ENCODE data around the gene RGS18. TPM values are rescaled to one million over a fixed set of nuclear protein-coding genes. Genes with fewer than 3 reads are reported as not detected.
"Not testable (repeated sequence)": the region's sequence is repeated elsewhere in the genome, so short reads cannot be mapped to it uniquely, and the experiment has no call there.

RGS18 gene
- polyA plus RNA-seq, 1 donor from 2014 or later: 3.0 TPM

- Mint-ChIP-seq H3K27me3 (no peaks in the 10 kb centered on the region), H3K4me1 (no peaks in the 10 kb centered on the region), H3K9me3 (peaks cover 0 to 5% (median 2%) of the 10 kb centered on the region in 3 donors), H3K4me3 (no peak overlapping the region), H3K36me3 (no peaks in the 10 kb centered on the region), H3K27ac (no peak overlapping the region)
Observed at GRCh38 chr1:192186197-192186596, 27.9 kb downstream of the RGS18 start.

GRCh38 chr1:192190066-192190465 is 31.8 kb downstream of the RGS18 start:
- H3K9me3 Mint-ChIP-seq: peaks cover 0 to 2% (median 0%) of the 10 kb centered on the region in 3 donors
- H3K4me3 Mint-ChIP-seq: no peak overlapping the region
- no peaks in the 10 kb centered on the region for H3K27me3 Mint-ChIP-seq
- no peak overlapping the region for H3K27ac Mint-ChIP-seq
- H3K36me3 Mint-ChIP-seq: no peaks in the 10 kb centered on the region
- H3K4me1 Mint-ChIP-seq: no peaks in the 10 kb centered on the region

GRCh38 chr1:192201303-192201702 is 43.0 kb downstream of the RGS18 start:
- Mint-ChIP-seq H3K27me3 (no peaks in the 10 kb centered on the region), H3K9me3 (peaks cover 0 to 12% (median 3%) of the 10 kb centered on the region in 3 donors), H3K4me1 (no peaks in the 10 kb centered on the region), H3K4me3 (no peak overlapping the region), H3K27ac (no peak overlapping the region), H3K36me3 (peaks cover 2% of the 10 kb centered on the region)

GRCh38 chr1:192224396-192224795 is 66.1 kb downstream of the RGS18 start:
- Mint-ChIP-seq H3K36me3 (no peaks in the 10 kb centered on the region), H3K27me3 (no peaks in the 10 kb centered on the region), H3K4me3 (no peak overlapping the region), H3K4me1 (no peaks in the 10 kb centered on the region), H3K9me3 (peaks cover 0 to 5% (median 4%) of the 10 kb centered on the region in 3 donors), H3K27ac (no peak overlapping the region)

GRCh38 chr1:192224846-192225245 is 66.6 kb downstream of the RGS18 start:
- H3K4me1 Mint-ChIP-seq: no peaks in the 10 kb centered on the region
- peaks cover 0 to 5% (median 4%) of the 10 kb centered on the region in 3 donors for H3K9me3 Mint-ChIP-seq
- H3K27ac Mint-ChIP-seq: no peak overlapping the region
- no peaks in the 10 kb centered on the region for H3K27me3 Mint-ChIP-seq
- H3K4me3 Mint-ChIP-seq: no peak overlapping the region
- H3K36me3 Mint-ChIP-seq: no peaks in the 10 kb centered on the region

GRCh38 chr1:192225266-192225665 is 67.0 kb downstream of the RGS18 start:
- peaks cover 0 to 5% (median 4%) of the 10 kb centered on the region in 3 donors for H3K9me3 Mint-ChIP-seq
- H3K27ac Mint-ChIP-seq: no peak overlapping the region
- no peaks in the 10 kb centered on the region for H3K27me3 Mint-ChIP-seq
- H3K4me3 Mint-ChIP-seq: no peak overlapping the region
- H3K4me1 Mint-ChIP-seq: no peaks in the 10 kb centered on the region
- no peaks in the 10 kb centered on the region for H3K36me3 Mint-ChIP-seq

- no peaks in the 10 kb centered on the region for H3K27me3 Mint-ChIP-seq
- H3K4me3 Mint-ChIP-seq: no peak overlapping the region
- no peaks in the 10 kb centered on the region for H3K36me3 Mint-ChIP-seq
- peaks cover 0 to 3% (median under 1%) of the 10 kb centered on the region in 3 donors for H3K9me3 Mint-ChIP-seq
- H3K4me1 Mint-ChIP-seq: no peaks in the 10 kb centered on the region
- no peak overlapping the region for H3K27ac Mint-ChIP-seq
Observed at GRCh38 chr1:192225703-192226102, 67.4 kb downstream of the RGS18 start.

GRCh38 chr1:192227330-192227729 is 69.1 kb downstream of the RGS18 start:
- Mint-ChIP-seq H3K27me3 (no peaks in the 10 kb centered on the region), H3K9me3 (peaks cover 0 to 2% (median 0%) of the 10 kb centered on the region in 3 donors), H3K4me3 (no peak overlapping the region), H3K36me3 (no peaks in the 10 kb centered on the region), H3K27ac (no peak overlapping the region), H3K4me1 (no peaks in the 10 kb centered on the region)

- H3K4me1 Mint-ChIP-seq, H3K27ac Mint-ChIP-seq, H3K36me3 Mint-ChIP-seq, H3K9me3 Mint-ChIP-seq, H3K27me3 Mint-ChIP-seq, H3K4me3 Mint-ChIP-seq: not testable (repeated sequence)
Observed at GRCh38 chr1:192227980-192228379, 69.7 kb downstream of the RGS18 start.

GRCh38 chr1:192232817-192233417 is 74.7 kb downstream of the RGS18 start:
- Mint-ChIP-seq H3K36me3 (no peaks in the 10 kb centered on the region), H3K4me1 (no peaks in the 10 kb centered on the region), H3K27me3 (no peaks in the 10 kb centered on the region), H3K4me3 (no peak overlapping the region), H3K27ac (no peak overlapping the region), H3K9me3 (peaks cover 0 to 15% (median 0%) of the 10 kb centered on the region in 3 donors)

GRCh38 chr1:192235127-192235526 is 76.9 kb downstream of the RGS18 start:
- H3K9me3 Mint-ChIP-seq: peaks cover 0 to 19% (median 0%) of the 10 kb centered on the region in 3 donors
- H3K27ac Mint-ChIP-seq: no peak overlapping the region
- H3K4me1 Mint-ChIP-seq: no peaks in the 10 kb centered on the region
- H3K27me3 Mint-ChIP-seq: no peaks in the 10 kb centered on the region
- no peak overlapping the region for H3K4me3 Mint-ChIP-seq
- no peaks in the 10 kb centered on the region for H3K36me3 Mint-ChIP-seq

Other genes starting within 250 kb of the RGS18 start
- gene RGS21, start 158.5 kb downstream of the RGS18 start, polyA plus RNA-seq: not detected